Activated gamma-delta T cell treated with Interleukin-2 at 50 U/mL for 16 hours (primary cell): ENCODE results near the gene C12orf43.
A peak's percentile ranks its signal among the peaks of the same experiment; 100 is the strongest.

Source experiments
- DNase-seq: peaks from one replicate; pipeline ENCODE4 v3.0.0-alpha.2; 2020

The C12orf43 gene

DNA sequence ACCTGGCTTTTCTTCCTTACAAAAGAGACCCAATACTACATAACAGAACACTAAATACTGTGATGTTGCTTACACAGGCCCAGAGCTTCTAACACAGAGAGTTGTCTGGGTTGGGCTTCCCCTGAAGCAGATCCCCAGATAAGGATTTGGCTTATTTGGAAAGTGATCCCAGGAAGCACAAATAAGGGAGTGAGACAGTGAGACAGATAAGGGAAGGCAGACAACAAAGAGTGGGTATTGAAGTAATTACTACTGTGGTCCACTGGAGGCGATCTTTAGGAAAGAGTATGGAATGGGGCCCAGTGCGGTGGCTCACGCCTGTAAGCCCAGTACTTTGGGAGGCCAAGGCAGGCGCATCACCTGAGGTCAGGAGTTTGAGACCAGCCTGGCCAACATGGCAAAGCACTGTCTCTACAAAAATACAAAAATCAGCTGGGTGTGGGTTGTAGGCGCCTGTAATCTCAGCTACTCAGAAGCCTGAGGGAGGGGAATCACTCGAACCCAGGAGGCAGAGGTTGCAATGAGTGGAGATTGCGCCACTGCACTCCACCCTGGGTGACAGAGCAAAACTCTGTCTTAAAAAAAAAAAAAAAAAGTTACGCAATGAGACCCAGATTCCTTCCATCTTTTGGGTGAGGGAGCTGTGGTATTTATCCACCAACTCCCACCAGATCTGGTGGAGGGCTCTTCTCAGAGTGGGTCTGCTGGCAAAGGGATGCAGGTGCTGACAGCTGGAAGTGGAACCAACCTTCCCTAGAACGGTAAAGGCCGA is 10.2 kb upstream of the C12orf43 start:
- no peak for DNase-seq

GRCh38 chr12:121025442-121026226 is 9.3 kb upstream of the C12orf43 start:
- no peak for DNase-seq

DNA sequence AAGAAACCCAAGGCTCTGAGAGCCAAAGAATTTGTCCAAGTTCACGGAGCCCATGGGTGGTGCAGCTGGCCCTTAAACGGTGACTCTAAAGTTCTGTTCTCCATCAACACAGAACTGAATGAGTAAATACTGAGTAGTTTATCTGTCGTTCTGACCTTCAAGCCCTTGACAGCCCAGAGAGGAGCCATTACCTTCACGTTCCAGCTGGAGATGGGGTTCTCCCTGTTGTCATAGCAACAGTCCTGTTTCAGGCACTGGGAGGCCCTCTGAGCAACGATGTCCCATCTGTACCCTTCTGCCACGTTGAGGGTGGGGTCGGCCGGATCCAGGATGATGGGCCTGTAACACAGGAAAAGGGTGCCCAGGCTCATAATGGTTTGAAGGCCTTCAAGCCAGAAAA is 7.5 kb upstream of the C12orf43 start:
- DNase-seq = no peak

GRCh38 chr12:121022713-121023112 is 6.4 kb upstream of the C12orf43 start:
- no peak for DNase-seq

DNA sequence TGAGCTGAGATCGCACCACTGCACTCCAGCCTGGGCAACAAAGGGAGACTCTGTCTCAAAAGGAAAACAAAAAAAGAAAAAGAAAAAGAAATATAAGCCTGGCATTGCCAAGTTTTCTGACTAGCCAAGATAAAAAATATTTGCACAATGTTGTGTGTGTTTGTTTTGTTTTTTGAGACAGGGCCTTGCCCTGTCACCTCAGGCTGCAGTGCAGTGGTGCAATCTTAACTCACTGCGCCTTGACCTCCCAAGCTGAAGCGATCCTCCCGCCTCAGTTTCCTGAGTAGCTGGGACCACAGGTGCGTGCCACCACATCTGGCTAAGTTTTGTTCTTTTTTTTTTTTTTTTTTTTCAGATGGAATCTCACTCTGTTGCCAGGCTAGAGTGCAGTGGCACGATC is 5.5 kb upstream of the C12orf43 start:
- no peak for DNase-seq

- DNase-seq = no peak
Measured at GRCh38 chr12:121018860-121019617, 2.8 kb upstream of the C12orf43 start.

DNA sequence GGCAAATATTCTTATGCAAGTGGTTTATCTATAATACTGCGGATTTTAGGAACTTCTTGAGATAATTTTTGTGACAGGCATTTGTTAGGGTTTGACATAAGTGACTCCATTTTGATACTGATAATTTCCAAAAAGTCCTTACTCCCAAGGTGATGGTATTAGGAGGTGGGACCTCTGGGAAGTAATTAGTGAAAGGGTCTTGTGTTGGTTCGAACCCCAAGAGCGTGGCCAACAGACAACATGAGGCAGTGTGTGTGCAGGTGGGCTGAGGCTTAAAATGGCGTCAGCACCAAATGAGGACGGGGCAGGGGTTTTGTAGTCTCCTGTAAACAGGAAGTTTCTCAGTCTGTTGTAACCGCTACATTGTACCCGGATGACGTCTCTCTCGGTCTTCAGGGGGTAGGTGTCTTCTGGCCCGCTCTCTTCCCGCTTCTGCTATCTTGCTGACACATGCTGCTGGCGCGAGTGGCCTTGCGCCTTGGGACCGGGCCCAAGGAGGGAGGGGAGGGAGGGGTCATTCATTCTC is 1.7 kb upstream of the C12orf43 start:
- DNase-seq = no peak

DNA sequence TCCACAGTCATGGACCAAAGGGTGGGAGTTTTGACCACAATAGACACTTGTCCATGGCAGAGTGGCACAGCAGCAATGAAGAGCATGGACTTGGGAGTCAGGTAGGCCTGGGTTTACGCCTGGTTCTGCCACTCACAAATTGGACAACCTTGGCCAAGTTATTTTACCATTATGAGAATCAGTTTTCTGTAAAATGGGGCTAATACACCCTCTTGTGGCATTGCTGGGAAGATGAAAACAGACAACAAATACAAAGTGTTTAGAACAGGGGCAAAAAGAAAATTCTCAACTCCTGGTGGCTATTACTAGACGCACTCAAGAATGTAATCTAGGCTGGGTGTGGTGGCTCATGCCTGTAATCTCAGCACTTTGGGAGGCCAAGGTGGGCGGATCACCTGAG is 2.6 kb downstream of the C12orf43 start:
- no peak for DNase-seq

- DNase-seq = no peak
Measured at GRCh38 chr12:121011820-121012219, 4.5 kb downstream of the C12orf43 start.

GRCh38 chr12:121010860-121011259 is 5.4 kb downstream of the C12orf43 start:
- no peak for DNase-seq

GRCh38 chr12:121009741-121010140 is 6.5 kb downstream of the C12orf43 start:
- DNase-seq = no peak

DNA sequence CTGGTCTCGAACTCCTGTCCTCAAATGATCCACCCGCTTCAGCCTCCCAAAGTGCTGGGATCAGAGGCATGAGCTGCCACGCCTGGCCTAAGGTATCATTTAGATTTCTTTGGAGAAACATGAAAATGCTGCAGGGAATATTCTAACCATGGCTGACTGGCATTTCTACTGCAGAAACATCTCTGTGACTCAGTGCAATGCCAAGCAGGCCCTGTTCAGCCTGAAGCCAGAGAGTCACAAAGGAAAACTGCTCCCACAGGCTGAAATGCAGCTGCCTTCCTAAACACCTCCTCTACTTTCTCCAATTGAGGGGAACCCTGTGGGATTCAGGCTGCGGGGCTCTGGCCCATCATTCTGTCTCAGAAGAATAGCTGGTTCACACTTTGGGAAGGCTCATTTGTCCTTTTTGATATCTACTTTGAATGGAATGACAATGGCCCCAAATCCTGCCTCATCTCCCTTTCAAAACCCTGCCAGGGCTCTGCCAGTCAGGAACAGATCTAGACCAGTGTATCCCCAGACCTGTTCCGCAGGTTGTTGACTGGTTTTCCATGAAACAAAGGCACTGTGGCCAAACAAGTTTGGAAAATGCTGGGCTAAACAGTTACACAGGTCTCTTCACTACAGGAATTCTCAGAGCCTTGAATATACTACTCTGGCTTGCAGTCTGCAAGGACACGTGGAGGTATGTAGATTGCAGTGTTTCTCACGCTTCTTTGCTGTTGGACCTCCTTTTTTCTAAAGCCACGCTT is 7.8 kb downstream of the C12orf43 start:
- DNase-seq = no peak

GRCh38 chr12:121005346-121005815 is 10.9 kb downstream of the C12orf43 start:
- DNase-seq = peak; percentile 10

DNA sequence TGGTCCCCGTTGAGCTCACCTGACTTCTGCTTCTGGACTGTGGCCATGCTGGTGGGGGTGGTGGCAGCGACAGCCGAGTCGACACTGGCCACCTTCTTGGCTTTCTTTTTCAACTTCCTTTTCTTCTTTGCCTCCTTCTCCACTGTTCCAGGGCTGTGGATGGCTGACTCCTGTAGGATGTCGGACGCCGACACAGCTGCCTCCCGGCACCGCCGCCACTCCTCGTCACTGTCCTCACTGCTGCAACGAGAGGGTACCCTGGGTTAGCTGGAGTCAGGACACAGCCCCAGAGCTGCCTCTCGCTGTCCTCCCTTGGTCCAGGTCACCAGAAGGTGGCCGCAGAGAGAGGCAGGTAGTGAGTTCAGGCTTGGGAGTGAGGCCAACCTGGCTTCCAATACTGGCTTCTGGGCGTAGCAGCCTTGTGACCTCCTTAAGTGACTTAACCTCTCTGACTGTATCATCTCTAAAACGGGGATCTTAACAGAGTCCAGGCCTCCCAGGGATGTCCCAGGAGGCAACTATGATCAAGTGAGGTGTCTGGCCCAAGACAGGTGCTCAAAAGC is 12.0 kb downstream of the C12orf43 start:
- no peak for DNase-seq

- no peak for DNase-seq
Measured at GRCh38 chr12:121003650-121004049, 12.6 kb downstream of the C12orf43 start.

GRCh38 chr12:121001841-121002483 is 14.3 kb downstream of the C12orf43 start:
- DNase-seq = no peak

GRCh38 chr12:121001060-121001459 is 15.2 kb downstream of the C12orf43 start:
- no peak for DNase-seq

- no peak for DNase-seq
Measured at GRCh38 chr12:121000530-121000929, 15.8 kb downstream of the C12orf43 start.

DNA sequence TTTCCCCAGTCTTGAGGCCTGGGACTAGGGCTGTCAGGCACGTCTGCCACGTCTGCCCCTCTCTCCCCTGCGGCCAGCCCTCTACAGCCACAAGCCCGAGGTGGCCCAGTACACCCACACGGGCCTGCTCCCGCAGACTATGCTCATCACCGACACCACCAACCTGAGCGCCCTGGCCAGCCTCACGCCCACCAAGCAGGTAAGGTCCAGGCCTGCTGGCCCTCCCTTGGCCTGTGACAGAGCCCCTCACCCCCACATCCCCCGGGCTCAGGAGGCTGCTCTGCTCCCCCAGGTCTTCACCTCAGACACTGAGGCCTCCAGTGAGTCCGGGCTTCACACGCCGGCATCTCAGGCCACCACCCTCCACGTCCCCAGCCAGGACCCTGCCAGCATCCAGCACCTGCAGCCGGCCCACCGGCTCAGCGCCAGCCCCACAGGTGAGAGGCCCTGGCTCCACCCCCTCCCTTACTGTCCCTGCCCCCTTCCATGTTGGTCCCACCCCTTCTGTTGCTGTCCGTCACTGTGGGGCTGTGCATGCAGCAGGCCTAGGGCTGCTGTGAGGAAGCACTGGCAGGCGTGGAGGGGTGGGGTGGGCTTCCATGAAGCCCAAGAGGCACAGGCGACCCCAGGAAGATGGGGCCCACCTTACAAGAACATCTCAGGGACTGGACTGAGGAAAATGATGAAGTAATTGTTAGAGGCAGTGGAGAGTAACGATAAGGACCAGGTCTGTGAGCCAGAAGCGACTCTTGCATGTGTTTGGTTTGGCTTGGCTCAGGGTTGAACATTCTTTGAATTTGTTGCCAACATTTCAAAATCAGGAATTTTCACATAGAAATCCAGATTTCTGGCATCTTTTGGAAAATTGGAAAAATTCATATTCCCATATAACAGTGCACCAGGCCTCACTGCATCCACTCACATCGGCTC is 16.8 kb downstream of the C12orf43 start:
- no peak for DNase-seq

DNA sequence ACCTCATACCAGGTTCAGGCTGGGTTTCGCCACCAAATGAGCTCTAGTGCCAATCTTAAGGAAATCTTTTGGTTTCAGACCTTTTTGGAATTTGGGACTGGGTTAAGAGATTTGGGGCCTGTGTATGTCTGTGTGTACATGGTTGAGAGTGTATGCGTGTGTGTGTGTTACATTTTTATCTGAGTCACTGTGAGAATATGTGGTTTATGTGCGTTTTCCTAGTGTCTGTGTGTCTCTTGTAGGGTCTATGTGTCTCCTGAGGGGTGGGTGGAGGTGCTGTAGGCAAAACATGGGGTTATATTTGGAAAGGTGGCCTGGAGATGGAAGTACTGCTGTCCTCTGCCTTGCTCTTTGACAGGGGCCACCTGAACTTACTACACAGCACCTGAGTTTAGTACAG is 17.9 kb downstream of the C12orf43 start:
- DNase-seq = no peak
